Immature natural killer cell (primary cell): ENCODE data around the gene IQCB1. TPM values are rescaled to one million over a fixed set of nuclear protein-coding genes. Genes with fewer than 3 reads are reported as not detected.
"Not testable (repeated sequence)": the region's sequence is repeated elsewhere in the genome, so short reads cannot be mapped to it uniquely, and the experiment has no call there.

Source experiments
- DNase-seq, 3 donors: peaks; one replicate each; pipeline ENCODE4 v3.0.0; 2022; ENCODE audit warnings: mixed read lengths in 1 of 3
- H3K27ac Mint-ChIP-seq, 6 donors: one replicate each; pipeline ENCODE4 v1.8.0; 2020; ENCODE audit warnings: mixed read lengths in 6 of 6, mild to moderate bottlenecking in 5 of 6, inconsistent platforms in 4 of 6, moderate library complexity in 3 of 6
- H3K27me3 Mint-ChIP-seq, 3 donors: one replicate each; pipeline ENCODE4 v1.8.0; 2020 to 2021; ENCODE audit warnings: low read depth in 3 of 3, mild to moderate bottlenecking in 3 of 3, mixed read lengths in 3 of 3, moderate library complexity in 3 of 3, inconsistent platforms in 1 of 3
- H3K36me3 Mint-ChIP-seq, 3 donors: one replicate each; pipeline ENCODE4 v1.8.0; 2020; ENCODE audit warnings: mixed read lengths in 3 of 3, inconsistent platforms in 2 of 3, mild to moderate bottlenecking in 2 of 3
- H3K4me1 Mint-ChIP-seq, 2 donors: one replicate each; pipeline ENCODE4 v1.8.0; 2020; ENCODE audit warnings: inconsistent platforms in 2 of 2, mild to moderate bottlenecking in 2 of 2, mixed read lengths in 2 of 2, moderate library complexity in 1 of 2
- H3K4me3 Mint-ChIP-seq, 5 donors: one replicate each; pipeline ENCODE4 v1.8.0; 2020; ENCODE audit warnings: mild to moderate bottlenecking in 5 of 5, mixed read lengths in 5 of 5, inconsistent platforms in 3 of 5, moderate library complexity in 3 of 5
- H3K9me3 Mint-ChIP-seq, 6 donors: one replicate each; pipeline ENCODE4 v1.8.0; 2020; ENCODE audit warnings: mild to moderate bottlenecking in 6 of 6, mixed read lengths in 6 of 6, inconsistent platforms in 4 of 6, moderate library complexity in 3 of 6
- polyA plus RNA-seq, 3 donors: library from polyadenylated mRNA; unstranded; fragments of 300-500 nt; fragmentation: Illumina TruSeq; gene quantifications; one replicate each; pipeline ENCODE4 v1.2.3, GENCODE V29; 2021

The IQCB1 gene
- polyA plus RNA-seq, 3 donors from 2014 or later, result 10.8 to 17.4 (median 11.5) TPM

DNA sequence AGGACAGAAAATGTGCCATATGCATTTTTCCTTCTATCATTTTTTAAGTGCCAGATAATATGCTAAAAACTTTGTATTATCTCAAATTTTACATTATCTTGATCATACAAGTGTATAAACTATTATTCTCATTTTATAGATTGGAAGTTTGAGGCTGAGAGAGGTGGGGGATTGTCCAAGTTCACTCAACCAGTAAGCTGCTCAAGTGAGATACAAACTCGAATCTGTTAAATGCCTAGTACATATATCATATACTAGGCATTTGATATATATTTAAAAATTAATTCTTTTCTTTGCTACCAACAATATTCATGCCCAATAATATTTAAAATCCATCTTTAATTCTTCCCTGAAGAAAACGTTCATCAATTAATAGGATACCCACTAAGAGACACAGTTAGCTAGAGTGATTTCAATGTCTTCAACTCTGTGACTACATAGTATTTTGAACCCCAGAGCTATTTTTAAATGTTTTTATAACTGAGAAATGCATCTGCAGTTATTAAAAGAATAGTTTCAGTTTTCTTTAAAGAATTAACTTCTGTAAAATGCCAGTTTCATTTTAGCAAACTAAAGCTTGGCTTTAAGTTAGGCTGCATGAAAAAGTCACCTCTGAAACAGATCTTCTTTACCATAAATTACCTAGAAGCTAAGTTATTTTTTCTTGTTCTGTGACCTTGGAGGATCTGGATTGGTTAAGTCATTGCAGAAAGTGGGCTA, 40.4 kb downstream of the IQCB1 start:
- Mint-ChIP-seq H3K36me3 (peaks cover 20 to 26% (median 25%) of the 10 kb centered on the region in 3 donors), H3K27ac (no peak overlapping the region), H3K27me3 (no peaks in the 10 kb centered on the region), H3K4me3 (no peak overlapping the region), H3K4me1 (no peaks in the 10 kb centered on the region), H3K9me3 (no peaks in the 10 kb centered on the region)
- no peak for DNase-seq

DNA sequence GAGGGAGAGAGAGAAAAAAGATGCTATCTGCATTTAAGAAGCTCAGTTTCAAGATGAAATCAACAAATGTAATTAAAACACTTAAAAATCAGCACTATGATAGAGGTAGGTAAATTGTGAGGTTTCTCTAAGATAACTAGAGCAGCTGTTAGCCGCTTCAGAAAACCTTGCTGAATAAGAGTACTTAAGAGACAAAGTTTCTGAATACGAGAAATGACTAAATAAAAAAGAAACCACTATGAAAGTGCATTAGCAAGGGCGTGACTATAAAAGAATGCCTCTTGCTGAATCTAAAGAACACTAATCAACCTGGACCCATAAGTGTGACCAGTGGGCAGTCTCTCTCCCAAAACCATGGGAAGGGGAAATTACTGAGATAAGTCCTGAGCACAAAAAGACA, 41.8 kb downstream of the IQCB1 start:
- Mint-ChIP-seq H3K4me1 (no peaks in the 10 kb centered on the region), H3K36me3 (peaks cover 33 to 39% (median 34%) of the 10 kb centered on the region in 3 donors), H3K27me3 (no peaks in the 10 kb centered on the region), H3K9me3 (no peaks in the 10 kb centered on the region), H3K27ac (no peak overlapping the region), H3K4me3 (no peak overlapping the region)
- DNase-seq, result no peak

DNA sequence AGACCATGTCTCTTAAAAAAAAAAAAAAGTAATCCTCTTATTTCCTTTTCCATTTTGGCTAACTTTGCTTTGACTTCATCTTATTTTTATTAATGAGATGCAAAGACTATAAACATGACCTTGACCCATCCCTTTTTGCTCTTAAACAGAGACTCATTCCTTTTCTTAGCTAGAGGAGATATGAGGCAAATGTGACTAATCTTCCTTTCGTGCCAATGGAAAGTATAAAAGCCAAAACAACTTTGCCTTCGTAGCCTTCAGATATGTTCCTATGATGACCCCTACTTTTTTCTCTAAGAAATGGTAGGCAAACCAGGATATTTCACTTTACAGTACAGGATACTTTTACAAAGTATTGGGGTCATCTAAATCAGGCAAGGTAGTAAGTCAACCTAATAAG, 48.4 kb downstream of the IQCB1 start:
- Mint-ChIP-seq H3K27me3 (peaks cover 0 to 1% (median 0%) of the 10 kb centered on the region in 3 donors), H3K27ac (no peak overlapping the region), H3K9me3 (no peaks in the 10 kb centered on the region), H3K4me1 (no peaks in the 10 kb centered on the region), H3K36me3 (peaks cover 41 to 48% (median 41%) of the 10 kb centered on the region in 3 donors), H3K4me3 (no peak overlapping the region)
- DNase-seq, result no peak

DNA sequence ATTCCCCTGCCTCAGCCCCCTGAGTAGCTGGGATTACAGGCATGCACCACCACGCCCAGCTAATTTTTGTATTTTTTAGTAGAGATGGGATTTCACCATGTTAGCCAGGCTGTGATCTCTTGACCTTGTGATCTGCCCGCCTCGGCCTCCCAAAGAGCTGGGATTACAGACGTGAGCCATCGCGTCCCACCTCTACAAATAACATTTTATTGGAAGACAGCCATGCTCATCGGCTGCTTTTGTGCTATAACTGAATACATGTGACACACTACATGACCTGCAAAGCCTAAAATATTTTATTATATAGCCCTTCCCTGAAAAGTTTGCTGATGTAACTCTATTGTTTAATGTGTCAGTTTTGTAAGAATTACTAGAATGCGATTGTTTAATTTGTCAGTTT, 52.1 kb downstream of the IQCB1 start:
- H3K27me3 Mint-ChIP-seq, H3K4me3 Mint-ChIP-seq, H3K4me1 Mint-ChIP-seq, H3K9me3 Mint-ChIP-seq, H3K27ac Mint-ChIP-seq, DNase-seq: not testable (repeated sequence)
- peaks cover 42 to 47% (median 43%) of the 10 kb centered on the region in 3 donors for H3K36me3 Mint-ChIP-seq

DNA sequence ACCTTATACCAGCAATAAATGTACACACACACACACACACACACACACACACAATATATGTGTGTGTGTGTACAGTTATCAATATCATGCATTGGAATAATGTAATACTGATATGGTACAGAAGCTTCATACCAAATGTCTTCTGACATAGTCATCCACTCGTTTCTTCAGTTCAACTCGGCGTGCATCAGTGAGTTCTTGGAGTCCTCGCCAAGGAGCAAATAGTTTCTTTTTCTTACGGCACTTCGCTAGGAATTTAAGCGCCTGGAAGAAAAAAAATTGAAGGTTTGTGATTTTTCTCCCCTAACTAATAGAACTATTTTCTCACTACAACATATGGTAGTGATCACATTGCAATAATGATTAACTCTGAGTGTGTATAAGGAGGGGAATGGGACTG, 53.2 kb downstream of the IQCB1 start:
- Mint-ChIP-seq H3K36me3 (peaks cover 40 to 44% (median 44%) of the 10 kb centered on the region in 3 donors), H3K27me3 (peaks cover 0 to 1% (median 0%) of the 10 kb centered on the region in 3 donors), H3K27ac (no peak overlapping the region)

DNA sequence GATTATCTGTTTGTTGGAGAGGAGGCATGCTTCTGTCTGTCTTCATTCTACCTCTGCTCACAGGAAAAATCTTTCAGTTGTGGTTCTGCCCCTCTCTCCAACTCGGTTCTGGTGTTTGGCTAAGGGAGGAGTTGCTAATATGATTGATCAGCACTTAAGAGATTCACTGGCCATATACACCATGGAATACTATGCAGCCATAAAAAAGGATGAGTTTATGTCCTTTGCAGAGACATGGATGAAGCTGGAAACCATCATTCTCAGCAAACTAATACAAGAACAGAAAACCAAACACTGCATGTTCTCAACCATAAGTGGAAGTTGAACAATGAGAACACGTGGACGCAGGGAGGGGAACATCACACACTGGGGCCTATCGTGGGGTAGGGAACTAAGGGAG, 59.8 kb downstream of the IQCB1 start:
- not testable (repeated sequence) for H3K9me3 Mint-ChIP-seq, DNase-seq, H3K27me3 Mint-ChIP-seq, H3K4me1 Mint-ChIP-seq, H3K27ac Mint-ChIP-seq, H3K4me3 Mint-ChIP-seq
- H3K36me3 Mint-ChIP-seq, result peaks cover 49 to 68% (median 58%) of the 10 kb centered on the region in 3 donors

More for the DNA sequence above, 53.2 kb downstream of the IQCB1 start:
- DNase-seq, result no peak
- no peak overlapping the region for H3K4me3 Mint-ChIP-seq
- no peaks in the 10 kb centered on the region for H3K4me1 Mint-ChIP-seq
- H3K9me3 Mint-ChIP-seq, result no peaks in the 10 kb centered on the region

DNA sequence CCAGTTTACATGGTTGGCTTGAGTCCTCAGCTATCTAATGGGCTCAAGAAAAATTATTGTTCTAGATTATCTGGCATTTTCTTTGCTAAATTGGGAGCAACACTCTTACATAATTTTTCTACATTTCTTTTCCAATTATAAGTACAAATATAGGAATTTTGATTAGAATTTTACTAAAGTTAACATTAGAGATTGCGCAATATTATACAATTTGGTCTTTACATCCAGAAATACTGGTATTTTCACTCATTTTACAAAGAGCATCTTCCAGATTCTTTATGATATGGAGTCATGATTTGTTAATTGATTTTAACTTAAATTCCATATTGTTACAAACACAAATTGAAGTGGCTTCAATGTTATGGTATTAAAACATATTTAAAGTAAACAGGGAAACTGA, 65.6 kb downstream of the IQCB1 start:
- no peak for DNase-seq
- no peak overlapping the region for H3K27ac Mint-ChIP-seq
- H3K27me3 Mint-ChIP-seq, result no peaks in the 10 kb centered on the region
- H3K36me3 Mint-ChIP-seq, result peaks cover 15 to 32% (median 29%) of the 10 kb centered on the region in 3 donors
- H3K4me3 Mint-ChIP-seq, result no peak overlapping the region
- no peaks in the 10 kb centered on the region for H3K4me1 Mint-ChIP-seq
- no peaks in the 10 kb centered on the region for H3K9me3 Mint-ChIP-seq

DNA sequence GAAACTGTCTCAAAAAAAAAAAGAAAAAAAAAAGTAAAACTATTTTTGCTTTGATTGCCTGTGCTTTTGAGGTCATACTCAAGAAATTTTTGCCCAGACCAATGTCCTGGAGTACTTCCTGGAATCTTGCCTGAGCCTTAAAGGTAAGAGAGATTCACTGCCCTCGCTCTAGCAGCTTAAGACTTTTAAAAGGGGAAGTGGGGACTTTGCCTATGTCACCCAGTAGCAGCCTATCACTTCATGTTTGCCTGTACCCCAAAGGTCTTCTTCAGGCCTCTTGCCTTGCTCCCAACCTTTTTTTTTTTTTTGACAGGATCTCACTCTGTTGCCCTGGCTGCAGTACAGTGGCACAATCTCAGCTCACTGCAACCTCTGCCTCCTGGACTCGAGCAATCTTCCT, 66.4 kb downstream of the IQCB1 start:
- Mint-ChIP-seq H3K4me3 (no peak overlapping the region), H3K27ac (no peak overlapping the region)

DNA sequence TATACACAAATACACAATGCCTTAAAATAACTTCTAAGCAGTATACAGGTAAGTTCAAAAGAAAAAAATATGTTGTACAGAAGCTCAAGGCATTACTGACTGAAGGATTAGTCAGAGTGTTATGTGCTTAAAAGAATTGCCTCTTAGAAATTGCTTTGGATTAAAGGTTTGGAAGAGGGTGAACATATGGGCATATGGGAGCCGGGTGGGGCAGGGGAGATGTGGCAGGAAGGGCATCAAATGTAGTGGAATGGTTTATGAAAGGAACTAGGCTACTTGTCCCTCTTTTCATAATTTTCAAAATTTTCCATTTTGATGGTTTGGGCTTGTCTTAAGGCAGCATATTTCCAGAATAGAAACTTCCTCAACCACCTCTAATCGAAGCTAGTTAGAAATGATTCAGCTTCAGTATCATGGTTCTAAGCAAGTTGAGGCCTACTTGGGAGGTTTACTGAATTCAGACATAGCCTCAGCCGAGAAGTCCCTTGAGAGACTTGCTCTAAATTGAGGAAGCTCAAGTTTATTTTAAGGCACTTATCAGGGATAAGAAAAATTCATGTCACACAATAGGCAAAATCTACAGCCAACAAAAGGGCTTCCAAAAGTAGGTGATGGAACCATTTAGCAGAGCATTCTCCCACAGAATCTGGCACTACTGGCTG, 75.2 kb downstream of the IQCB1 start:
- peaks cover 0 to 6% (median 2%) of the 10 kb centered on the region in 3 donors for H3K27me3 Mint-ChIP-seq

More for the DNA sequence above, 66.4 kb downstream of the IQCB1 start:
- Mint-ChIP-seq H3K4me1 (no peaks in the 10 kb centered on the region), H3K9me3 (no peaks in the 10 kb centered on the region), H3K36me3 (peaks cover 15 to 24% (median 23%) of the 10 kb centered on the region in 3 donors), H3K27me3 (no peaks in the 10 kb centered on the region)
- DNase-seq, result no peak

DNA sequence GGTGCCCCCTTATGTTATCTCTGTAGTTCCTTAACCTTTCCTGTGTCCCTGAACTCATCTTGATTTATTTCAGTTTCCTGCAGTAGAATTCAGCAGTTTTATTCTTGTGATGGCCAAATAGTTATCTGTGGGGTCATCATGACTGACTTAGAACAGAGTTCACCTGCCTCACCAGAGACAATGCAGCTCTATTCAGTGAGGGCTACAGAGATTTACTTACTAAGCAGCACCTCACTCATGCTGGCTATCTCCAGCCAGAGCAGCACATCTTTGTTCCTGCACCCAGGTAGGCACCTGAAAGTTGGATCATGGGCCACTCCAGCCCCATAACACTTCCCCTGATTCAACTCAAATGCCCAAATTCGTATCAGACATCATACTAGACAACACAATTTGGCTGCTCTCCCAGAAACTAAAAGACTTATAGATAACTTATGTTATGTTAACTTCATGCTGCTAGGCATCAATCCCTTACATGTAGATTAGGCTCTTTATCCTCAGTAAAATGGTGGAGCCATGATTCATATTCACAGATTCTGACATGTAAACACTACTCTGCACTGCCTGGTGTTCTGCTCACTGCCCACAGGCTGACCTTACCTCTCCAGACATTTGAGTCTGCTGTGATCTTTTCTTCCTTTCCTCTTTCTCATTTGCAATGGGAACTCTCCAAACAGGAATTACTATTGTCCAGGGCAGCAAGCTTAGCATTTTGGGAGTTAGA, 76.0 kb downstream of the IQCB1 start:
- Mint-ChIP-seq H3K4me3 (no peak overlapping the region), H3K27ac (no peak overlapping the region), H3K36me3 (no peaks in the 10 kb centered on the region), H3K9me3 (no peaks in the 10 kb centered on the region), H3K4me1 (no peaks in the 10 kb centered on the region), H3K27me3 (peaks cover 0 to 8% (median 2%) of the 10 kb centered on the region in 3 donors)
- DNase-seq, result no peak

More for the DNA sequence above, 75.2 kb downstream of the IQCB1 start:
- Mint-ChIP-seq H3K4me3 (no peak overlapping the region), H3K36me3 (no peaks in the 10 kb centered on the region), H3K9me3 (no peaks in the 10 kb centered on the region), H3K4me1 (no peaks in the 10 kb centered on the region), H3K27ac (no peak overlapping the region)
- no peak for DNase-seq

DNA sequence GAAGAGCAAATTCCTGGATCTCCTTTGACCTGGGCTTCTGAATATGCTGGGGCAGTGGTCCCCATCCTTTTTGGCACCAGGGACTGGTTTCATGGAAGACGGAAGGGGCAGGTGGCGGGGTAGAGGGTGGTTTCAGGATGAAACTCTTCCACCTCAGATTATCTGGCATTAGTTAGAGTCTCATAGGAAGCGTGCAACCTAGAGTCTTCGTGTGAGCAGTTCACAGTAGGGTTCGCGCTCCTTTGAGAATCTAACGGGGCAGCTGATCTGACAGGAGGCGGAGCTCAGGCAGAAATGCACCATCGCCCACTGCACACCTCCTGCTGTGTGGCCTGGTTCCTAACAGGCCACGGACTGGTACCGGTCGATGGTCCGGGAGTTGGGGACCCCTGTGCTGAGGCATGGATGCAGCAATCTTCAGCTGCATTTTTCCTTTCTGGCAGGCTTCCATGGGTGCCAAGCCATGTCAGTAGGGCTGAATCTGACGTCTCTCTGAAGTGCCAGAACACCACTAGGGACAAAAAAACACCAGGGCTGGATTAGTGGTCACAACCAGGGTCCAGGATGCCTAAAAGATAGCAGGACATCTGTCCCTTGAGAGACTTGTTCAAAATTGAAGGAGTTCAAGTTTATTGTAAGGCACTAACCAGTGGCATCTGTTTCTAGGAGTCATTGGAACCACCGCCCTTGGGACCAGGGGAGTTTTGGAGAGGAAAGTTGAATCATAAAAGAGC, 76.9 kb downstream of the IQCB1 start:
- Mint-ChIP-seq H3K4me3 (no peak overlapping the region), H3K36me3 (no peaks in the 10 kb centered on the region), H3K27ac (no peak overlapping the region), H3K4me1 (no peaks in the 10 kb centered on the region), H3K9me3 (no peaks in the 10 kb centered on the region), H3K27me3 (peaks cover 0 to 9% (median 2%) of the 10 kb centered on the region in 3 donors)
- DNase-seq, result no peak

DNA sequence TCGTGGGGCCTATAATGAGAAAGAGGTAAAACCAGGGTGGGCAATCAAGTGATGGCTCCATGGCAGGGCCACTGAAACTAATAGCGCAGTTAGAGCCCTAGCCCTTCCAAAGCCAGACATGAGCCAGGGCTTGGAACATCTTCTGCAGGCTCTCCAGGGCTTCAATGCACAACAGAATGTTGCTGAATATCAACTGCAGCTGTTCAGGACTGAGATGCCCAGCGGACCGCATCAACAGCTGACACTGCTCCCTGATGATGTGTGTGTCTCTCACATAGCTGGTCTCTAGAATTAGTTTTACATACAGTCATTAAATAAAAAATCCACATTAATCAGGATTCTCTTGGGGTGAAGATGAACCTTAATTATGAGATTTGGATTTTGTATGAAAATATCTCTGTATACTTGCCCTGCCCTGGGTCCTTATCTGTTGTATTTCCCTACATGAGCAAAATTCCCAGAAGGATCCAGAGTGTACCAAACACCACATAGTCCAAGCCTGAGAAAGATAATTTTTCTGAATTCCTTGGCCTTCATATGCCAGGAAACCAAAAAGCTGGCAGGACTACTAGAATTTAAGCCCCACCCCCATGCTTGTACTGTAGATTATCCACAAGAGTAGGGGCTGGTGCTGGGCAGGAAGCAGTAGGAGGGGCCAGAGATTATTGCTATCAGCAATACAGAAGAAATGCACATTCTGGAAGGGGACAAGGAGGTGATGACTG, 77.6 kb downstream of the IQCB1 start:
- Mint-ChIP-seq H3K4me1 (no peaks in the 10 kb centered on the region), H3K36me3 (no peaks in the 10 kb centered on the region), H3K9me3 (no peaks in the 10 kb centered on the region), H3K4me3 (no peak overlapping the region), H3K27ac (no peak overlapping the region), H3K27me3 (peaks cover 0 to 11% (median 2%) of the 10 kb centered on the region in 3 donors)
- no peak for DNase-seq

DNA sequence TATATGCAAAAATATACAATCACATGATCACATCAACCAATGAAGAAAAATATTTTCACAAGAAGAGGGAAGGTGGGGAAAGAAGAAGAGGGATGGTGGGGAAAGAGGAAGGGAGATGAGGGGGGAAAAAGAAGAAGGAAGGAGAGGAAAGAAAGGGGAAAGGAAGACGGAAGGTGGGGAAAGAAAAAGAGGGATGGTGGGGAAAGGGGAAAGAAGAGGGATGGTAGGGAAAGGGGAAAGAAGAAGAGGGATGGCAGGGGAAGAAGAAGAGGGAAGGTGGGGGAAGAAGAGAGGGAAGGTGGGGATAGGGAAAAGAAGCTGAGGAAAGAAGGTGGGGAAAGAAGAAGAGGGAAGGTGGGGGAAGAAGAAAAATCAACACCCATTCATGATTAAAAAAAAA, 82.1 kb downstream of the IQCB1 start:
- no peaks in the 10 kb centered on the region for H3K36me3 Mint-ChIP-seq

More for the DNA sequence above, 82.1 kb downstream of the IQCB1 start:
- Mint-ChIP-seq H3K9me3 (no peaks in the 10 kb centered on the region), H3K4me3 (no peak overlapping the region), H3K27me3 (peaks cover 2 to 13% (median 5%) of the 10 kb centered on the region in 3 donors), H3K27ac (no peak overlapping the region), H3K4me1 (peaks cover 0 to 4% of the 10 kb centered on the region in 2 donors)
- no peak for DNase-seq
